Keratinocyte (primary cell): ENCODE data around the gene CXorf58.
A peak's percentile ranks its signal among the peaks of the same experiment; 100 is the strongest.

ENCODE experiments used
- EZH2 ChIP-seq: IDR thresholded peaks from one replicate; pipeline ENCODE4 v1.6.1; 2012; ENCODE audit warnings: inconsistent platforms, mild to moderate bottlenecking, low read length, moderate library complexity
- TF ChIP-seq, protein P1 (sequence below), 3 experiments: IDR thresholded peaks in 1 of 3; conservative IDR thresholded peaks in 1 of 3; optimal IDR thresholded peaks in 1 of 3; 2 replicates in 2 of 3; 3 replicates in 1 of 3; pipeline versions ENCODE3 to v1.5.1; 2011; ENCODE audit warnings: low read length in 3 of 3, mild to moderate bottlenecking in 3 of 3, moderate library complexity in 2 of 3, control low read depth in 1 of 3, inconsistent platforms in 1 of 3; ENCODE audit not compliant: insufficient read depth in 2 of 3; ENCODE audit errors: extremely low read depth in 1 of 3

DNA sequence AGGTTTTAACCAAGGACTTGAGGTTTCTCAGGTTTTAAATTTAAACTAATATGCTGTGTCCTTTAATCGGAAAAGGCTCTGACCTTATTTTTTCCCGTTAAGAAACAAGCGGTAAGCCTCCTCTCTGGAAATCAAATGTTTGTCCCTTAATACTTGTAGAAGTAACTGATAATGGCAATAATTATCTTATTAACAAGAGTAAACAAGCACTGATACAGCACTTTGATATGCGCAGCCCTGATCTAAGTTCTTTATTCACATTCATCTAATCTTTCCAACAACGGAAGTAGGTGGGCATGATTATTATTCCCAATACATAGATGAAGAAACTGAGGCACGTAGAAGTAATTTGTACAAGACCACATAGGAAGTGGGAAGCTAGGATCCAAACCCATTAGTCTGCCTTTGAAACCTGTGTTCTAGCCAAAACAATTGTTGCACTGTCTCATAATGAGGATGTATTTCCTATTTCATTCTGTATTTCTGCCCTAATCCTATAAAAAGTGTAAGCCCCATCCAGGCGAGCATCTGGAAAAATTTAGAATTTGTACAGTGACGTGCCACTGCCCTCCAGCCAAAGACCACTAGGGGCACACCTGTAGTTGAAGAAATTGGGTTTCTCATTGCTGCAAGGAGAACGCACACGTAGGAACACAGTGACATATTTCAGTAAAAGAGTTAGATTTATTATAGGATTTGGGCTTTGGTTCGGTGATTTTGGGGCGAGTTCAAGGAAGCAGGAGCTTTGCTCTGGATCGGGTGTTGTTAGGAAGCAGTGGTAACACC, 606 bp downstream of the CXorf58 start:
- TF ChIP-seq, protein P1, sequence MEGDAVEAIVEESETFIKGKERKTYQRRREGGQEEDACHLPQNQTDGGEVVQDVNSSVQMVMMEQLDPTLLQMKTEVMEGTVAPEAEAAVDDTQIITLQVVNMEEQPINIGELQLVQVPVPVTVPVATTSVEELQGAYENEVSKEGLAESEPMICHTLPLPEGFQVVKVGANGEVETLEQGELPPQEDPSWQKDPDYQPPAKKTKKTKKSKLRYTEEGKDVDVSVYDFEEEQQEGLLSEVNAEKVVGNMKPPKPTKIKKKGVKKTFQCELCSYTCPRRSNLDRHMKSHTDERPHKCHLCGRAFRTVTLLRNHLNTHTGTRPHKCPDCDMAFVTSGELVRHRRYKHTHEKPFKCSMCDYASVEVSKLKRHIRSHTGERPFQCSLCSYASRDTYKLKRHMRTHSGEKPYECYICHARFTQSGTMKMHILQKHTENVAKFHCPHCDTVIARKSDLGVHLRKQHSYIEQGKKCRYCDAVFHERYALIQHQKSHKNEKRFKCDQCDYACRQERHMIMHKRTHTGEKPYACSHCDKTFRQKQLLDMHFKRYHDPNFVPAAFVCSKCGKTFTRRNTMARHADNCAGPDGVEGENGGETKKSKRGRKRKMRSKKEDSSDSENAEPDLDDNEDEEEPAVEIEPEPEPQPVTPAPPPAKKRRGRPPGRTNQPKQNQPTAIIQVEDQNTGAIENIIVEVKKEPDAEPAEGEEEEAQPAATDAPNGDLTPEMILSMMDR (optimal IDR thresholded peaks at IDR 0.05 in 1 of 3, IDR thresholded peaks at IDR 0.05 in 1 of 3, conservative IDR thresholded peaks at IDR 0.05 in 1 of 3; ENCODE audit: extremely low read depth in 1 of 3, insufficient read depth in 2 of 3, low read length in 3 of 3), result peak in 2 of 3 experiments; percentile 7 to 26
- TF ChIP-seq EZH2, result no peak
